ENCODE data around the gene NEK5.

- no peak for TF ChIP-seq GLIS3 (CRISPR knock-in tag; IDR thresholded peaks at IDR 0.05)
- no peak for TF ChIP-seq CREB5 (CRISPR knock-in tag; IDR thresholded peaks at IDR 0.05; ENCODE audit: low read depth)
- TF ChIP-seq TSHZ2 (CRISPR knock-in tag; IDR thresholded peaks at IDR 0.05), result no peak
- no peak for TF ChIP-seq ARNTL (CRISPR knock-in tag; IDR thresholded peaks at IDR 0.05; ENCODE audit: borderline replicate concordance, low read depth)
- TF ChIP-seq, protein P1, sequence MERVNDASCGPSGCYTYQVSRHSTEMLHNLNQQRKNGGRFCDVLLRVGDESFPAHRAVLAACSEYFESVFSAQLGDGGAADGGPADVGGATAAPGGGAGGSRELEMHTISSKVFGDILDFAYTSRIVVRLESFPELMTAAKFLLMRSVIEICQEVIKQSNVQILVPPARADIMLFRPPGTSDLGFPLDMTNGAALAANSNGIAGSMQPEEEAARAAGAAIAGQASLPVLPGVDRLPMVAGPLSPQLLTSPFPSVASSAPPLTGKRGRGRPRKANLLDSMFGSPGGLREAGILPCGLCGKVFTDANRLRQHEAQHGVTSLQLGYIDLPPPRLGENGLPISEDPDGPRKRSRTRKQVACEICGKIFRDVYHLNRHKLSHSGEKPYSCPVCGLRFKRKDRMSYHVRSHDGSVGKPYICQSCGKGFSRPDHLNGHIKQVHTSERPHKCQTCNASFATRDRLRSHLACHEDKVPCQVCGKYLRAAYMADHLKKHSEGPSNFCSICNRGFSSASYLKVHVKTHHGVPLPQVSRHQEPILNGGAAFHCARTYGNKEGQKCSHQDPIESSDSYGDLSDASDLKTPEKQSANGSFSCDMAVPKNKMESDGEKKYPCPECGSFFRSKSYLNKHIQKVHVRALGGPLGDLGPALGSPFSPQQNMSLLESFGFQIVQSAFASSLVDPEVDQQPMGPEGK (CRISPR knock-in tag; IDR thresholded peaks at IDR 0.05; ENCODE audit: borderline replicate concordance), result no peak
- TF ChIP-seq BACH2 (CRISPR knock-in tag; IDR thresholded peaks at IDR 0.05; ENCODE audit: borderline replicate concordance), result no peak
- no peak for TF ChIP-seq ZFP30 (CRISPR knock-in tag; IDR thresholded peaks at IDR 0.05)
- TF ChIP-seq OSR1 (CRISPR knock-in tag; IDR thresholded peaks at IDR 0.05), result no peak
- TF ChIP-seq ESRRG (CRISPR knock-in tag; IDR thresholded peaks at IDR 0.05), result no peak
- TF ChIP-seq ZNF70 (CRISPR knock-in tag; IDR thresholded peaks at IDR 0.05), result no peak
- no peak for TF ChIP-seq ZC3H10 (CRISPR knock-in tag; IDR thresholded peaks at IDR 0.05)
- TF ChIP-seq ZFP3 (CRISPR knock-in tag; IDR thresholded peaks at IDR 0.05), result no peak
Observed at GRCh38 chr13:51999921-52000320, 129.0 kb downstream of the NEK5 start.

Measured in SK-N-SH treated with all-trans-retinoic acid at 6 μM for 48 hours (cell line).